Ectodermal cell (in vitro differentiated cells): ENCODE results near the gene GIN1.
"Not testable (repeated sequence)": the region's sequence is repeated elsewhere in the genome, so short reads cannot be mapped to it uniquely, and the experiment has no call there.

Experiments used
- H3K27ac ChIP-seq: 2 replicates; pipeline ENCODE4 v1.7.0; 2013; ENCODE audit warnings: mild to moderate bottlenecking, low read depth, low read length; ENCODE audit not compliant: insufficient read depth, poor library complexity, severe bottlenecking
- H3K27me3 ChIP-seq: 2 replicates; pipeline ENCODE4 v1.7.0; 2013; ENCODE audit warnings: mild to moderate bottlenecking, low read length; ENCODE audit not compliant: insufficient read depth, control insufficient read depth, poor library complexity, severe bottlenecking
- H3K36me3 ChIP-seq: one replicate; pipeline ENCODE4 v1.7.0; 2013; ENCODE audit warnings: low read length; ENCODE audit not compliant: control insufficient read depth, insufficient read depth
- H3K4me1 ChIP-seq: one replicate; pipeline ENCODE4 v1.7.0; 2013; ENCODE audit warnings: low read length; ENCODE audit not compliant: control insufficient read depth, insufficient read depth
- H3K4me3 ChIP-seq: 2 replicates; pipeline ENCODE4 v1.7.0; 2013; ENCODE audit warnings: low read depth, low read length, control low read depth; ENCODE audit not compliant: insufficient read depth
- H3K9me3 ChIP-seq: 2 replicates; pipeline ENCODE4 v1.7.0; 2013; ENCODE audit warnings: mild to moderate bottlenecking, low read length, moderate library complexity; ENCODE audit not compliant: control insufficient read depth
- WGBS, 2 experiments: methylation state at CpG; one replicate each; pipeline ENCODE4 v1.1.7; 2013; ENCODE audit warnings: missing lambda C conversion rate in 2 of 2; 5-methylcytosine and 5-hydroxymethylcytosine counted together

The GIN1 gene

GRCh38 chr5:103090791-103091190 is 29.1 kb downstream of the GIN1 start:
- no peaks in the 10 kb centered on the region for H3K9me3 ChIP-seq
- peaks cover 11% of the 10 kb centered on the region for H3K36me3 ChIP-seq
- no peaks in the 10 kb centered on the region for H3K4me1 ChIP-seq
- no peak overlapping the region for H3K4me3 ChIP-seq
- no peak overlapping the region for H3K27ac ChIP-seq
- no CpG with 5 or more reads among the region's 1 CpG for WGBS, 2 experiments
- no peaks in the 10 kb centered on the region for H3K27me3 ChIP-seq

- 93 to 100% methylated on average over 1 of the region's 1 CpG for WGBS, 2 experiments
- Histone ChIP-seq H3K27me3 (no peaks in the 10 kb centered on the region), H3K4me1 (no peaks in the 10 kb centered on the region), H3K4me3 (no peak overlapping the region), H3K36me3 (peaks cover 21% of the 10 kb centered on the region), H3K9me3 (peaks cover 2% of the 10 kb centered on the region), H3K27ac (no peak overlapping the region)
Measured at GRCh38 chr5:103089272-103089671, 30.7 kb downstream of the GIN1 start.

- Histone ChIP-seq H3K4me1 (no peaks in the 10 kb centered on the region), H3K27me3 (no peaks in the 10 kb centered on the region), H3K27ac (no peak overlapping the region), H3K9me3 (peaks cover 10% of the 10 kb centered on the region), H3K4me3 (no peak overlapping the region), H3K36me3 (peaks cover 18% of the 10 kb centered on the region)
- WGBS, 2 experiments = 100% methylated on average over 1 of the region's 1 CpG; no CpG with 5 or more reads in 1 of the 2 experiments
Measured at GRCh38 chr5:103086547-103086946, 33.4 kb downstream of the GIN1 start.

DNA sequence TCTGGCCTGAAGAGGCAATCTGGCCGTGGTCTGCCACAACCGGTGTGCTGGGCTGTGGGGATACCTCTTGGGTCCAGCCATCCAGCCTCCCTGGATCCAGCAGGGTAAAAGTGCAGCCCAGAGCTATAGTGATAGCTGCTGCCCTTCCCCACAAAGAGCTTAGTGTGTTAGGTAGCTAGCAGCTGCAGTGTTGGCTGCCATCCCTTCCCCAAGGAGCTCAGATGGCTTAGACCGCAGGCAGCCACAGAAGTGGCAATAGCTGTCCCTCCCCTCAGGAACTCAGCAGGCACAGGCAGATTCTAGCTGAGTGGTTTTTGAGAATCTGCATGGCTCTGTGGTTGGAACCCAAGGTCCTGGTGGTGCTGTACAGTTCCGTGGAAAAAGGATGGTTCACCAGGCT is 40.1 kb downstream of the GIN1 start:
- 84 to 85% methylated on average over 4 of the region's 4 CpGs for WGBS, 2 experiments
- no peak overlapping the region for H3K27ac ChIP-seq
- peaks cover 4% of the 10 kb centered on the region for H3K36me3 ChIP-seq
- no peaks in the 10 kb centered on the region for H3K27me3 ChIP-seq
- H3K9me3 ChIP-seq = peaks cover 9% of the 10 kb centered on the region
- no peaks in the 10 kb centered on the region for H3K4me1 ChIP-seq
- no peak overlapping the region for H3K4me3 ChIP-seq

GRCh38 chr5:103075442-103075841 is 44.5 kb downstream of the GIN1 start:
- 92 to 98% methylated on average over 4 of the region's 4 CpGs for WGBS, 2 experiments
- Histone ChIP-seq H3K4me3 (no peak overlapping the region), H3K4me1 (no peaks in the 10 kb centered on the region), H3K36me3 (no peaks in the 10 kb centered on the region), H3K27ac (no peak overlapping the region), H3K9me3 (no peaks in the 10 kb centered on the region), H3K27me3 (no peaks in the 10 kb centered on the region)

DNA sequence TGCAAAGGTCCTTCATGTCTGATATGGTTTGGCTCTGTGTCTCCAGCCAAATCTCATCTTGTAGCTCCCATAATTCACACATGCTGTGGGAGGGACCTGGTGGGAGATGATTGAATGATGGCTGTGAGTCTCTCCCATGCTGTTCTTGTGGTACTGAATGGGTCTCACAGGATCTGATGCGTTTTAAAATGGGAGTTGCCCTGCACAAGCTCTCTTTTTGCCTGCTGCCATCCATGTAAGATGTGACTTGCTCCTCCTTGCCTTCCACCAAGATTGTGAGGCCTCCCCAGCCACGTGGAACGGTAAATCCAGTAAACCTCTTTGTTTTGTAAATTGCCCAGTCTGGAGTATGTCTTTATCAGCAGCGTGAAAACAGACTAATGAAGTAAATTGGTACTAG is 46.4 kb downstream of the GIN1 start:
- H3K27me3 ChIP-seq, H3K4me3 ChIP-seq, H3K4me1 ChIP-seq, H3K9me3 ChIP-seq, H3K36me3 ChIP-seq, H3K27ac ChIP-seq: not testable (repeated sequence)
- WGBS, 2 experiments = 79 to 81% methylated on average over 4 of the region's 4 CpGs

DNA sequence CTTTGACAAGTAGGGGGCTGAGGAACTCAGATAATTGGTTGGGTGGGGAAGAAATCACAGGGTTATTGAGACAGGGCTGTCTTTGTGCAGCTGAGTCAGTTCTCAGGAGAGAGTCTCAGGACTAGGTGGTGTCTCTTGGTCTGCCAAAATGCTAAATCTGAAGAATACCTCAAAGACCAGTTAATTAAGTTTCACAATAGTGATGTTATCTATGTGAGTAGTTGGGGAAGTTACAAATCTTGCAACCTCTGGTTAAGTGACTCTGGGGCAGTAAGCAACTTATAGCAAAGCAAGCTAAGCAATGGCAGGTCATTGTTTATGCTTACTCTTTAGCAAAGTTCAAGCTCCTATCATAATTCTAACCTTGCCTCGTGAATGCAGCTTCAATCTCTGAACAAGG is 53.6 kb downstream of the GIN1 start:
- no peaks in the 10 kb centered on the region for H3K27me3 ChIP-seq
- no peaks in the 10 kb centered on the region for H3K4me1 ChIP-seq
- H3K27ac ChIP-seq = no peak overlapping the region
- no peaks in the 10 kb centered on the region for H3K9me3 ChIP-seq
- no peaks in the 10 kb centered on the region for H3K36me3 ChIP-seq
- 95 to 97% methylated on average over 1 of the region's 1 CpG for whole genome bisulfite sequencing, 2 experiments
- H3K4me3 ChIP-seq = no peak overlapping the region

DNA sequence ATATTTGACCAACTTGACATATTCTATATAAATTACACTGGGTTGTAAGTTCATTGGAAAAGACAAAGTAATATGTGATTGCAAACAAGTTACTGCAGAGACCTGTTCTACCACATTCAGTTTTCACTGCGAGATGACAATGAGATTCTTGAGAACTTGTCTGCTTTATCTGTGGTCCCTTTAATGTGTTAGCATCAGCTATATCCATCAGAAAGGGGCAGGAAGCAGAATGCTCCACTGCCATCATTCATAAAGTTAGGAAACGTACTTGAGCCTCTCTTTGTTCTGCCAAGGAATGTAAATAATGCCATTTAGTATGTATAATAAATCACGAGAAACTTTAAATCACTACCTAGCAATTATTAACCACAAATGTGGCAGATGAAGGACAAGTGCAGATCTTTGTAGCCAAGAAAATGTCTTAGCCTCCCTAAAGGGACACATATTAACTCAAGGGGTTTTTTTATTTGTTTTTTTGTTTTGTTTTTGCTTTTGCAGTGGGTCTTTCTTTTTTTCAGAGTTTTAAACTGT is 59.4 kb downstream of the GIN1 start:
- 63 to 92% methylated on average over 1 of the region's 3 CpGs for WGBS, 2 experiments
- no peak overlapping the region for H3K4me3 ChIP-seq
- no peaks in the 10 kb centered on the region for H3K27me3 ChIP-seq
- H3K9me3 ChIP-seq = no peaks in the 10 kb centered on the region
- H3K4me1 ChIP-seq = no peaks in the 10 kb centered on the region
- H3K36me3 ChIP-seq = no peaks in the 10 kb centered on the region
- no peak overlapping the region for H3K27ac ChIP-seq

- Histone ChIP-seq H3K27me3 (no peaks in the 10 kb centered on the region), H3K9me3 (no peaks in the 10 kb centered on the region), H3K27ac (no peak overlapping the region), H3K36me3 (no peaks in the 10 kb centered on the region), H3K4me3 (no peak overlapping the region), H3K4me1 (no peaks in the 10 kb centered on the region)
- 91 to 97% methylated on average over 3 of the region's 3 CpGs for WGBS, 2 experiments
Measured at GRCh38 chr5:103059525-103059924, 60.4 kb downstream of the GIN1 start.

GRCh38 chr5:103057208-103058130 is 62.5 kb downstream of the GIN1 start:
- no peaks in the 10 kb centered on the region for H3K36me3 ChIP-seq

More at GRCh38 chr5:103057208-103058130, 62.5 kb downstream of the GIN1 start:
- Histone ChIP-seq H3K4me3 (no peak overlapping the region), H3K4me1 (no peaks in the 10 kb centered on the region), H3K9me3 (no peaks in the 10 kb centered on the region), H3K27ac (no peak overlapping the region), H3K27me3 (no peaks in the 10 kb centered on the region)
- WGBS, 2 experiments = 91% methylated on average over 7 of the region's 7 CpGs
